OCI-LY7 (cell line): ENCODE data around the gene RAPGEF2. TPM values are rescaled to one million over a fixed set of nuclear protein-coding genes. Genes with fewer than 3 reads are reported as not detected.

Source experiments
- BruUV-seq: library from RNA; stranded (reverse); fragments of 400-500 nt; replicated peaks from 2 replicates; lab custom pipeline; 2021; lab: Mats Ljungman, UMichigan
- CTCF ChIA-PET: fragments of 300-600 bp; sonication (Branson Sonifier 250); formaldehyde crosslinking; loops from one replicate; lab custom pipeline; 2022; ENCODE audit warnings: antibody characterized with exemption; ENCODE audit not compliant: unreplicated experiment; lab: Charles Lee
- POLR2A ChIA-PET: fragments of 300-600 bp; sonication (Branson Sonifier 250); formaldehyde crosslinking; loops from one replicate; lab custom pipeline; 2022; ENCODE audit warnings: antibody characterized with exemption; lab: Charles Lee
- DNase-seq: peaks from one replicate; pipeline ENCODE4 v3.0.0-alpha.2; 2015; ENCODE audit warnings: low spot score
- H2AFZ ChIP-seq: fragments of 200-600 bp; sonication (generic), shearing (Covaris generic); 2 replicates; pipeline ENCODE4 v1.6.1; 2014; ENCODE audit warnings: mild to moderate bottlenecking, antibody characterized with exemption, low read length, moderate library complexity
- H3K27ac ChIP-seq: fragments of 200-600 bp; sonication (generic); 2 replicates; pipeline ENCODE4 v1.5.1; 2014; ENCODE audit warnings: mixed run types, low read depth, mild to moderate bottlenecking, moderate library complexity, low read length, inconsistent platforms; ENCODE audit not compliant: poor library complexity, severe bottlenecking
- H3K36me3 ChIP-seq: fragments of 200-600 bp; sonication (generic); 2 replicates; pipeline ENCODE4 v1.6.1; 2014; ENCODE audit warnings: mild to moderate bottlenecking, antibody characterized with exemption, low read length, moderate library complexity, mixed read lengths; ENCODE audit not compliant: insufficient read depth
- H3K4me1 ChIP-seq: fragments of 200-600 bp; sonication (generic); 2 replicates; pipeline ENCODE4 v1.5.1; 2014; ENCODE audit warnings: mild to moderate bottlenecking, low read length; ENCODE audit not compliant: insufficient read depth, poor library complexity, severe bottlenecking
- H3K4me2 ChIP-seq: fragments of 200-600 bp; sonication (generic); 2 replicates; pipeline ENCODE4 v1.6.1; 2014; ENCODE audit warnings: mild to moderate bottlenecking, low read length
- H3K4me3 ChIP-seq: fragments of 200-600 bp; sonication (generic); 2 replicates; pipeline ENCODE4 v1.5.1; 2014; ENCODE audit warnings: mild to moderate bottlenecking, low read depth, low read length; ENCODE audit not compliant: poor library complexity, severe bottlenecking
- H3K79me2 ChIP-seq: fragments of 200-600 bp; sonication (generic); 2 replicates; pipeline ENCODE4 v1.6.1; 2016; ENCODE audit warnings: low read depth, mild to moderate bottlenecking, low read length, moderate library complexity, mixed read lengths; ENCODE audit not compliant: insufficient read depth
- H3K9me2 ChIP-seq: fragments of 200-600 bp; sonication (generic); 2 replicates; pipeline ENCODE4 v1.6.1; 2016; ENCODE audit warnings: mild to moderate bottlenecking, low read length, mixed read lengths; ENCODE audit not compliant: insufficient read depth
- H3K9me3 ChIP-seq: fragments of 200-600 bp; sonication (generic); 2 replicates; pipeline ENCODE4 v1.6.1; 2014; ENCODE audit warnings: mild to moderate bottlenecking, mixed run types, low read length, mixed read lengths
- H4K20me1 ChIP-seq: fragments of 200-600 bp; sonication (generic); 2 replicates; pipeline ENCODE4 v1.6.1; 2014; ENCODE audit warnings: mild to moderate bottlenecking, antibody characterized with exemption, low read length, moderate library complexity, mixed read lengths; ENCODE audit not compliant: insufficient read depth
- EZH2phosphoT487 ChIP-seq: fragments of 200-600 bp; sonication (generic); IDR thresholded peaks from 2 replicates; pipeline ENCODE4 v1.6.1; 2018; ENCODE audit warnings: low read depth, borderline replicate concordance, mild to moderate bottlenecking, mixed run types, antibody characterized with exemption, low read length, moderate library complexity, mixed read lengths
- intact Hi-C: fragments of 100-400 bp; cut with micrococcal nuclease; formaldehyde crosslinking; loops from one replicate; pipeline ENCODE4 v1.10.0; 2022; ENCODE audit not compliant: unreplicated experiment
- total RNA-seq, 2 experiments: library from RNA; depleted of rRNA in 1 of 2; stranded (reverse); fragments of >200 nt in 1 of 2; shearing (Covaris generic) in 1 of 2; gene quantifications; 2 replicates each; pipeline ENCODE4 v1.2.3, GENCODE V29; 2014 to 2022
- TF ChIP-seq, protein P1 (sequence below): fragments of 200-600 bp; sonication (generic); conservative IDR thresholded peaks from 2 replicates; pipeline ENCODE4 v1.5.1; 2014; ENCODE audit warnings: mild to moderate bottlenecking, antibody characterized with exemption, low read length, moderate library complexity, mixed read lengths

The RAPGEF2 gene
- total RNA-seq, 2 experiments from 2014 or later: 4.6 to 6.5 TPM

GRCh38 chr4:159070742-159071141, 32.1 kb upstream of the RAPGEF2 start:
- Histone ChIP-seq H2AFZ (no peak overlapping the region), H3K9me3 (no peaks in the 10 kb centered on the region), H4K20me1 (no peaks in the 10 kb centered on the region; the same call in 1 of the 2 replicates), H3K4me3 (no peak overlapping the region), H3K4me2 (no peak overlapping the region), H3K27ac (no peak overlapping the region), H3K79me2 (no peaks in the 10 kb centered on the region), H3K9me2 (no peaks in the 10 kb centered on the region), H3K36me3 (no peaks in the 10 kb centered on the region), H3K4me1 (no peaks in the 10 kb centered on the region)
- no peak for DNase-seq
- CTCF ChIA-PET: no interaction called here
- BruUV-seq: no TSS peak
- intact Hi-C loops: no loop called here
- no peak for TF ChIP-seq EZH2phosphoT487
- TF ChIP-seq, protein P1, sequence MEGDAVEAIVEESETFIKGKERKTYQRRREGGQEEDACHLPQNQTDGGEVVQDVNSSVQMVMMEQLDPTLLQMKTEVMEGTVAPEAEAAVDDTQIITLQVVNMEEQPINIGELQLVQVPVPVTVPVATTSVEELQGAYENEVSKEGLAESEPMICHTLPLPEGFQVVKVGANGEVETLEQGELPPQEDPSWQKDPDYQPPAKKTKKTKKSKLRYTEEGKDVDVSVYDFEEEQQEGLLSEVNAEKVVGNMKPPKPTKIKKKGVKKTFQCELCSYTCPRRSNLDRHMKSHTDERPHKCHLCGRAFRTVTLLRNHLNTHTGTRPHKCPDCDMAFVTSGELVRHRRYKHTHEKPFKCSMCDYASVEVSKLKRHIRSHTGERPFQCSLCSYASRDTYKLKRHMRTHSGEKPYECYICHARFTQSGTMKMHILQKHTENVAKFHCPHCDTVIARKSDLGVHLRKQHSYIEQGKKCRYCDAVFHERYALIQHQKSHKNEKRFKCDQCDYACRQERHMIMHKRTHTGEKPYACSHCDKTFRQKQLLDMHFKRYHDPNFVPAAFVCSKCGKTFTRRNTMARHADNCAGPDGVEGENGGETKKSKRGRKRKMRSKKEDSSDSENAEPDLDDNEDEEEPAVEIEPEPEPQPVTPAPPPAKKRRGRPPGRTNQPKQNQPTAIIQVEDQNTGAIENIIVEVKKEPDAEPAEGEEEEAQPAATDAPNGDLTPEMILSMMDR: no peak
- POLR2A ChIA-PET: interaction anchor here (1.0 kb wide), 1 partner anchor 269 kb away, joined by 3 read pairs; no protein-coding TSS in a partner anchor

- no peaks in the 10 kb centered on the region for H3K4me1 ChIP-seq
- no peaks in the 10 kb centered on the region for H3K36me3 ChIP-seq
- H3K27ac ChIP-seq: no peak overlapping the region
- H4K20me1 ChIP-seq: peaks cover 5% of the 10 kb centered on the region; the same call in 1 of the 2 replicates
- no peak for DNase-seq
- TF ChIP-seq EZH2phosphoT487: no peak
- TF ChIP-seq, protein P1: no peak
- H3K79me2 ChIP-seq: no peaks in the 10 kb centered on the region
- H3K4me3 ChIP-seq: no peak overlapping the region
- no peak overlapping the region for H2AFZ ChIP-seq
- no peaks in the 10 kb centered on the region for H3K9me2 ChIP-seq
- H3K4me2 ChIP-seq: no peak overlapping the region
- no peaks in the 10 kb centered on the region for H3K9me3 ChIP-seq
- ChIA-PET POLR2A (interaction anchor here (1.0 kb wide), 1 partner anchor 268 kb away, joined by 3 read pairs; no protein-coding TSS in a partner anchor), CTCF (no interaction called here)
- BruUV-seq: no TSS peak
- intact Hi-C loops: no loop called here
Observed at GRCh38 chr4:159071178-159071968, 31.5 kb upstream of the RAPGEF2 start.
